Memory B cell (primary cell): Measurements from ENCODE around the gene TMEFF1.

ENCODE experiments used
- ATAC-seq: fragments of 150-1000 bp; cut with Tn5 transposase; 2 replicates; pipeline ENCODE4 v1.10.0; 2021; ENCODE audit warnings: low read depth, mild to moderate bottlenecking, moderate library complexity
- DNase-seq, 2 donors: peaks; one replicate each; pipeline ENCODE4 v3.0.0; 2022; ENCODE audit warnings: low spot score in 2 of 2
- H3K27ac Mint-ChIP-seq: one replicate; pipeline ENCODE4 v1.8.0; 2022; ENCODE audit warnings: mild to moderate bottlenecking, moderate library complexity, mixed read lengths
- H3K27me3 Mint-ChIP-seq: one replicate; pipeline ENCODE4 v1.8.0; 2022; ENCODE audit warnings: mixed read lengths
- H3K36me3 Mint-ChIP-seq: one replicate; pipeline ENCODE4 v1.8.0; 2022; ENCODE audit warnings: mild to moderate bottlenecking, mixed read lengths
- H3K4me1 Mint-ChIP-seq: one replicate; pipeline ENCODE4 v1.8.0; 2022; ENCODE audit warnings: mixed read lengths
- H3K4me3 Mint-ChIP-seq: one replicate; pipeline ENCODE4 v1.8.0; 2022; ENCODE audit warnings: mild to moderate bottlenecking, moderate library complexity, mixed read lengths
- H3K9me3 Mint-ChIP-seq: one replicate; pipeline ENCODE4 v1.8.0; 2022; ENCODE audit warnings: mixed read lengths

TMEFF1 gene

DNA sequence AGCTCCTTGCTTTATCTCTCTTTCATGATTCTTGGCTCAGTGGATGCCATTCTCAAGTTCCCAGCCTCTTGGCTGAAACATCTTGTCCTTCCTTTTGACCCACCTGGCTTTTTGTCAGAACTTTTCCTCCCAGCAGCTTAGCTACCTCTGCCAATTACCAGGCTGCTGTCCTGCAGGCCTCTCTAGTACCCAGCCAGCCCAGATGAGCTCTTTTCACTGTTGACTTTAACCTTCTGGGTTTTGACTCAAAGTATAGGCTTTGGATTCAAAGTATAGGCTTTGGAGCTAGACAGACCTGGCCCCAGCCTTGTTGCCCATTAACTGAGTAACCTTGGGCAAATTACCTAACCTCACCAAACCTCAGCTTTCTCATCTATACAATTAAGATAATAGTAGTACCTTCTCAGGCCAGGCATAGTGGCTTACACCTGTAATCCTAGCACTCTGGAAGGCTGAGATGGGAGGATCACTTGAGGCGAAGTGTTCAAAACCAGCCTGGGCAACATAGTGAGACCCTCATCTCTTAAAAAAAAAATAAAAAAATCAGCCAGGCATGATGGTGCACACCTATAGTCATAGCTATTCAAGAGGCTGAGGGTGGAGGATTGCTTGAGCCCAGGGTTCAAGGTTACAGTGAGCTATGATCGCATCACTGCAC lies 6.6 kb upstream of the TMEFF1 start:
- no peak for ATAC-seq
- Mint-ChIP-seq H3K4me1 (no peaks in the 10 kb centered on the region), H3K27me3 (no peaks in the 10 kb centered on the region), H3K9me3 (no peaks in the 10 kb centered on the region), H3K36me3 (no peaks in the 10 kb centered on the region), H3K4me3 (no peak overlapping the region), H3K27ac (no peak overlapping the region)
- DNase-seq: no peak

DNA sequence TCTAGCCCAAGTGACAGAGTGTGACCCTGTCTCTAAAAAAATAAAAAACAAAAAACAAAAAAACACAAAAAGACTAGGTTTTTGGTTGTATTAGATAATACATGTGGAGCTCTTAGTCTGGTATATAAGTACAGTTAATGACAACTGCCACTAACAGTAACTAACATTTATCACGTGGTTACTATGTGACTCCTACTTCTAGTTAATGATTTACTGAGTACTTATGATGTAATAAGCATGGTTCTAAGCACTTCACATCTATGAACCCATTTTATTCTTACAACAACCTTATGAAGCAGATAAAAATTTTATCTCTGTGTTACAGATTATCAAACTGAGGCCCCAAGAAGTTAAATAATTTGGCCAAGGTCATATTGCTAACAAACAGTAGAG lies 6.1 kb upstream of the TMEFF1 start:
- H3K27me3 Mint-ChIP-seq: no peaks in the 10 kb centered on the region
- no peaks in the 10 kb centered on the region for H3K4me1 Mint-ChIP-seq
- H3K4me3 Mint-ChIP-seq: no peak overlapping the region
- no peaks in the 10 kb centered on the region for H3K36me3 Mint-ChIP-seq
- no peaks in the 10 kb centered on the region for H3K9me3 Mint-ChIP-seq
- H3K27ac Mint-ChIP-seq: no peak overlapping the region
- ATAC-seq: no peak
- DNase-seq: no peak

DNA sequence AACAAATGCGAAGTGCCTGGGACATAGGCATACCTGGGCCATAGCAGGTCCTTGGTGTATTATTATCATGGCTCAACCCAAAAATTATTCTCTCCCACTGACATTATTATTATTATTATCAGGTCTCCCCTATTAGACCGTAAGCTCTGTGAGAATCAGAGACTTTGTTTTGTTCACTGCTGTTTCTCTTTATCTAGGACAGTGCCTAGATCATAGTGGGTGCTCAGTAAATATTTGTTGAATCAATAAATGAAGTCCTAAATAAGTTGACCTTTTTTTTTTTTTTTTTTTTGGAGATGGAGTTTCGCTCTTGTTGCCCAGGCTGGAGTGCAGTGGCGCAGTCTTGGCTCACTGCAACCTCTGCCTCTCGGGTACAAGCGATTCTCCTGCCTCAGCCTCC lies 4.9 kb upstream of the TMEFF1 start:
- Mint-ChIP-seq H3K36me3 (no peaks in the 10 kb centered on the region), H3K4me1 (peaks cover 5% of the 10 kb centered on the region), H3K27ac (no peak overlapping the region), H3K9me3 (no peaks in the 10 kb centered on the region), H3K27me3 (peaks cover 4% of the 10 kb centered on the region), H3K4me3 (no peak overlapping the region)
- ATAC-seq (no peak), DNase-seq (no peak)

GRCh38 chr9:100472268-100472667 lies 681 bp upstream of the TMEFF1 start:
- Mint-ChIP-seq H3K27ac (no peak overlapping the region), H3K36me3 (no peaks in the 10 kb centered on the region)

DNA sequence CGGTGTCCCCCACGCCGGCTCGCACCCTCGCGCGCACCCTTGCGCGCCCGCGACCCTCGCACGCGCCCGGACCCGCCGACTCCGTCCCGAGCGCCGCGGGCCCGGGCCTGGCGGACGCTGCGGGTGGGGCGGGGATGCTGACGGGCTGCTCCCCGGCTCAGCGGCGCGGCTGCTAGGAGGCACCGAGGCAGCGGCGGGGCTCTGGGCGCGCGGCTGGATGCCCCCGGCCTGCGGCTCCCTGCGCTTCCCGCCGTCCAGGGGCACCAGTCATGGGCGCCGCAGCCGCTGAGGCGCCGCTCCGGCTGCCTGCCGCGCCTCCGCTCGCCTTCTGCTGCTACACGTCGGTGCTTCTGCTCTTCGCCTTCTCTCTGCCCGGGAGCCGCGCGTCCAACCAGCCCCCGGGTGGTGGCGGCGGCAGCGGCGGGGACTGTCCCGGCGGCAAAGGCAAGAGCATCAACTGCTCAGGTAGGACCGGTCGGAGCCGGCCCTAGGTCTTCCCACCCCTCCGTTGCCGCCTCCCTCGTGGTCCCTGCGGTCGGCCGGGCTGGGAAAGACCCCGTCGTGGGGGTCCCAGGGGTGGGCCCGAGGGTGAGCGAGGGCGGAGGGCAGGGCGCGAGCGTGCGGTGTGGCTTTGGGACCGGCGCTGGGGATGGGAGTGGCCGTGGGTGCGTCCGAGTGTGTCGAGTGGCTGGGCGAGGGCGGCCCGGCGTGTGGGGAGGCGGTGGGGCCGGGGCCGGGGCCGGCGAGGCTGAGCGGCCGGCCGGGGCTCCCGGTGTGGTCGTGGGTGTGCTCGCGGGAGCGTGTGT lies 530 bp downstream of the TMEFF1 start:
- Mint-ChIP-seq H3K4me3 (peak overlapping the region; percentile 71), H3K27ac (no peak overlapping the region), H3K9me3 (no peaks in the 10 kb centered on the region), H3K4me1 (peaks cover 11% of the 10 kb centered on the region), H3K36me3 (no peaks in the 10 kb centered on the region), H3K27me3 (peaks cover 15% of the 10 kb centered on the region)
- peak; percentile 32 to 36 for DNase-seq
- peak; percentile 75 for ATAC-seq

More at GRCh38 chr9:100472268-100472667, 681 bp upstream of the TMEFF1 start:
- Mint-ChIP-seq H3K4me1 (peaks cover 11% of the 10 kb centered on the region), H3K4me3 (peak overlapping the region; percentile 46), H3K9me3 (no peaks in the 10 kb centered on the region), H3K27me3 (peaks cover 15% of the 10 kb centered on the region)
- ATAC-seq (no peak), DNase-seq (no peak)

DNA sequence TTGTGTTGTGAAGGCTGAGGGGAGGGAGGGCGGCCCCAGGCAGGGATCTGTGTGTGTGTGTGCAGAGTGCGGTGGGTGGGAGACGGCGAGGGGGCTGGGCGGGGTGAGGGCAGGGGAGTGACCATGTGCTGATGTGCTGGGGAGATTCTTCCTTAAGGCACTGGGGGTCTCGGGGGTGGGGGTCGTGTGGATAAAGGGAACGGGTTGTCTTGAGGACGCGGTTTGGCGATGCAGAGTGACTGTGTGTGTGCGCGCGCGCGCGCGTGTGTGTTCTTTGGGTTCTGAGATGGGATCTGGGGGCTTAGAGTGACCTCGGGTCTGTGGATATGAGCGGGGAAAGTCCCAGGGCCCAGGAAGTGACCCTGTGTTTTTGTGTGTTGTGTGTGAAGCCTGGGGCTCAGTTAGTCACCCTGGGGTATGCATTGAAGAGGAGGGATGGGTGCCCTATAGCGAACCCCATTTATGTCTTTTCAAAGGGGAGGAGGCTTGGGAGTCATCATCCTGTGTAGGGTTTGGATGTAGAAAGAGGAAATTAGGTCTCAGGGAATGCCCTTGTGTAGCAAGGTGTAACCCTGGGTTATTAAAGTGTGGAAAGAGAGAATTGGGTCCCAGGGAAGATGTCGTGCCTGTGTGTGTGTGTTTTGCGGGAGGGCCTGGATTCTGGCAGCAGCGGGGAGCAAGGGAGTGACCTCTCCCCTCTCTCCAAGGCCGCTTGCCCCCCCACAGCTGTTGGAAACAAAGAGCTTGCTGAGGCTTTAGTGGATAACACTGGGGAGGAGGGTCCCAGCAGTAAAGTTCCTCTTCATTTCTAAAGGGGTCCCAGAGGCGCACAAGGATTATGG lies 1.4 kb downstream of the TMEFF1 start:
- peaks cover 15% of the 10 kb centered on the region for H3K27me3 Mint-ChIP-seq
- H3K27ac Mint-ChIP-seq: no peak overlapping the region
- DNase-seq: peak in 1 of 2 donors; percentile 12
- peaks cover 11% of the 10 kb centered on the region for H3K4me1 Mint-ChIP-seq
- H3K9me3 Mint-ChIP-seq: no peaks in the 10 kb centered on the region
- no peaks in the 10 kb centered on the region for H3K36me3 Mint-ChIP-seq
- peak overlapping the region; percentile 71 for H3K4me3 Mint-ChIP-seq
- ATAC-seq: peak; percentile 26

GRCh38 chr9:100474924-100475276 lies 2.0 kb downstream of the TMEFF1 start:
- Mint-ChIP-seq H3K36me3 (peaks cover 3% of the 10 kb centered on the region), H3K27me3 (peaks cover 17% of the 10 kb centered on the region), H3K4me3 (no peak overlapping the region), H3K27ac (no peak overlapping the region), H3K9me3 (peaks cover 3% of the 10 kb centered on the region), H3K4me1 (peaks cover 11% of the 10 kb centered on the region)
- ATAC-seq: no peak
- DNase-seq: no peak

- H3K4me1 Mint-ChIP-seq: peaks cover 10% of the 10 kb centered on the region
- H3K27me3 Mint-ChIP-seq: peaks cover 18% of the 10 kb centered on the region
- ATAC-seq: no peak
- H3K36me3 Mint-ChIP-seq: peaks cover 4% of the 10 kb centered on the region
- DNase-seq: no peak
- no peak overlapping the region for H3K27ac Mint-ChIP-seq
- no peak overlapping the region for H3K4me3 Mint-ChIP-seq
- peaks cover 3% of the 10 kb centered on the region for H3K9me3 Mint-ChIP-seq
Measured at GRCh38 chr9:100477241-100477640, 4.3 kb downstream of the TMEFF1 start.

- H3K36me3 Mint-ChIP-seq: peaks cover 4% of the 10 kb centered on the region
- no peak overlapping the region for H3K4me3 Mint-ChIP-seq
- no peak overlapping the region for H3K27ac Mint-ChIP-seq
- peaks cover 4% of the 10 kb centered on the region for H3K9me3 Mint-ChIP-seq
- H3K4me1 Mint-ChIP-seq: peaks cover 6% of the 10 kb centered on the region
- ATAC-seq: no peak
- DNase-seq: no peak
- peaks cover 19% of the 10 kb centered on the region for H3K27me3 Mint-ChIP-seq
Measured at GRCh38 chr9:100478192-100478591, 5.2 kb downstream of the TMEFF1 start.

- Mint-ChIP-seq H3K27me3 (peaks cover 12% of the 10 kb centered on the region), H3K27ac (no peak overlapping the region), H3K36me3 (peaks cover 4% of the 10 kb centered on the region), H3K9me3 (peaks cover 4% of the 10 kb centered on the region), H3K4me3 (no peak overlapping the region), H3K4me1 (no peaks in the 10 kb centered on the region)
- DNase-seq (no peak), ATAC-seq (no peak)
Measured at GRCh38 chr9:100479820-100480219, 6.9 kb downstream of the TMEFF1 start.

GRCh38 chr9:100485196-100485595 lies 12.2 kb downstream of the TMEFF1 start:
- Mint-ChIP-seq H3K4me1 (no peaks in the 10 kb centered on the region), H3K27me3 (peaks cover 5% of the 10 kb centered on the region), H3K4me3 (no peak overlapping the region), H3K36me3 (no peaks in the 10 kb centered on the region), H3K27ac (no peak overlapping the region), H3K9me3 (peaks cover 1% of the 10 kb centered on the region)
- no peak for ATAC-seq
- DNase-seq: no peak

DNA sequence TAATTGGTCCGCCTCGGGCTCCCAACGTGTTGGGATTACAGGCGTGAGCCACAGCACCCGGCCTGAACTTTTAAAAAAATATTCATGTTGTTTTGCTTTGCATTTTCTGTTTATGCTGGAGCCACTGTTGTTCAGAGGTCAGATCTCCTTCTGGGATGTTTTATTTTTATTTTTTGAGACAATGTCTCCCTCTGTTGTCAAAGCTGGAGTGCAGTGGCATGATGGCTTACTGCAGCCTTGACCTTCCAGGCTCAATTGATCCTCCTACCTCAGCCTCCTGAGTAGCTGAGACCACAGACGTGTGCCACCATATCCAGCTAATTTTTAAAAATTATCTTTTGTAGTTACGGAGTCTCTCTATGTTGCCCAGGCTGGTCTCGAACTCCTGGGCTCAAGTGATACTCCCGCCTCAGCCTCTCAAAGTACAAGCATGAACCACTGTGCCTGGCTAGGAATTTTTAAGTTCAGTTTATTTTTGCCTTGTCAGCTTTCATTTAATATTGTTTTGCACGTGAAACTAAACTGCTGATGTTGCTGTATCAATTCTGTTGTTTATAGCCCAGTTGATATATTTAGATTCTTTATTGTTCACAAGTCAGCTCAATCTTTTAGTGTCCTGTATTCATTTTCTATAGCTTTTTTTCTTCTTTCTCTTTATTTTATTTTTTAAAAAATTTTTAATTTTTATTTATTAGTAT lies 13.7 kb downstream of the TMEFF1 start:
- Mint-ChIP-seq H3K4me1 (peaks cover 3% of the 10 kb centered on the region), H3K27me3 (peaks cover 3% of the 10 kb centered on the region), H3K4me3 (no peak overlapping the region), H3K36me3 (no peaks in the 10 kb centered on the region), H3K9me3 (peaks cover 1% of the 10 kb centered on the region), H3K27ac (no peak overlapping the region)
- no peak for DNase-seq
- ATAC-seq: no peak

- ATAC-seq (no peak), DNase-seq (no peak)
- H3K4me1 Mint-ChIP-seq: peaks cover 3% of the 10 kb centered on the region
- H3K36me3 Mint-ChIP-seq: no peaks in the 10 kb centered on the region
- H3K27me3 Mint-ChIP-seq: no peaks in the 10 kb centered on the region
- H3K27ac Mint-ChIP-seq: no peak overlapping the region
- no peak overlapping the region for H3K4me3 Mint-ChIP-seq
- H3K9me3 Mint-ChIP-seq: no peaks in the 10 kb centered on the region
Measured at GRCh38 chr9:100488177-100488576, 15.2 kb downstream of the TMEFF1 start.

- H3K27ac Mint-ChIP-seq: no peak overlapping the region
- peaks cover 3% of the 10 kb centered on the region for H3K4me1 Mint-ChIP-seq
- H3K36me3 Mint-ChIP-seq: no peaks in the 10 kb centered on the region
- no peaks in the 10 kb centered on the region for H3K9me3 Mint-ChIP-seq
- ATAC-seq (no peak), DNase-seq (no peak)
- no peak overlapping the region for H3K4me3 Mint-ChIP-seq
- H3K27me3 Mint-ChIP-seq: no peaks in the 10 kb centered on the region
Measured at GRCh38 chr9:100489836-100490235, 16.9 kb downstream of the TMEFF1 start.
